IgD-negative memory B cell (primary cell): ENCODE results near the gene URM1. TPM values are rescaled to one million over a fixed set of nuclear protein-coding genes. Genes with fewer than 3 reads are reported as not detected.

Source experiments
- H3K27ac Mint-ChIP-seq, 3 donors: one replicate each; pipeline ENCODE4 v1.8.0; 2020 to 2022; ENCODE audit warnings: mild to moderate bottlenecking in 3 of 3, mixed read lengths in 3 of 3, moderate library complexity in 1 of 3
- H3K27me3 Mint-ChIP-seq: one replicate; pipeline ENCODE4 v1.8.0; 2021; ENCODE audit warnings: mixed read lengths
- H3K36me3 Mint-ChIP-seq: one replicate; pipeline ENCODE4 v1.8.0; 2020; ENCODE audit warnings: mild to moderate bottlenecking, mixed read lengths
- H3K4me1 Mint-ChIP-seq, 3 donors: one replicate each; pipeline ENCODE4 v1.8.0; 2020 to 2022; ENCODE audit warnings: mixed read lengths in 3 of 3, mild to moderate bottlenecking in 1 of 3
- H3K4me3 Mint-ChIP-seq, 4 donors: one replicate each; pipeline ENCODE4 v1.8.0; 2020 to 2022; ENCODE audit warnings: mild to moderate bottlenecking in 4 of 4, mixed read lengths in 4 of 4, moderate library complexity in 3 of 4
- H3K9me3 Mint-ChIP-seq, 3 donors: one replicate each; pipeline ENCODE4 v1.8.0; 2020 to 2021; ENCODE audit warnings: mixed read lengths in 3 of 3, mild to moderate bottlenecking in 1 of 3
- polyA plus RNA-seq: library from polyadenylated mRNA; unstranded; fragments of 300-500 nt; fragmentation: Illumina TruSeq; gene quantifications from one replicate; pipeline ENCODE4 v1.2.3, GENCODE V29; 2021

URM1 gene
- polyA plus RNA-seq, 1 donor from 2014 or later = 53.9 TPM

DNA sequence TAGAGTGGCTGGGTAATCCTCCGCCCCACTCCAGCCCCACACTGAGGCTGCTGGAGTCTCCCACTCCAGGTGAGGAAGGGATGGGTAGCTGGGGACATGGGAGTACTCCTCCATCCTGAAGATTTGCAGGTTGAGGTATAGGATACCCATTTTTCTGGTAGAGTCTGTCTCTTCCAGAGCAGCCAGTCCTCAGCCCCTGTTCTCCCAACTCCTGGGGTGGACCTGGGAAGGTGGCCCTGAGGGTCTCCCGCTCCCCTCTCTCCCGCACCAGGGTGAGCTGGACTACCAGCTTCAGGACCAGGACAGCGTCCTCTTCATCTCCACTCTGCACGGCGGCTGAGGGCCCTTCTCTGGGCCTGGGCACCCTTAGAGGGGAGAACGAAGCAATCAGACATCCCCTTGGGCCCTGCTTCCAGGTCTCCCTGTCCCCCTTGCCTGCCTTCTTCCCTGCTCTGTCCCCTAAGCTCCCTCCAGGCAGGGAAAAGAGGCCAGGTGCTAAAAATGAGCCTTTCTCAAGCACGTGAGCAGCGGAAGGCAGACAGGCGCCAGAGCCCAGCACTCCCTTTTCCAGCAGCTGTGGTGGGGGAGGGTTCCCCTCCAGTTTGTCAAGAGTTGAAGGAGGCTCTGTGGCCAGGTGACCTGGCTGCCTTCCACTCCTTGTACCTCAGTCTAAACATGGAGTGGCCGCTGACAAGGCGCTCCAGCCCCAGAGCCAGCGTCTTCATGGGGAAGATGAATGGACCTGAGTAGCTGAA is 18.4 kb downstream of the URM1 start:
- no peak overlapping the region for H3K27ac Mint-ChIP-seq
- no peaks in the 10 kb centered on the region for H3K9me3 Mint-ChIP-seq
- H3K4me1 Mint-ChIP-seq = peaks cover 0 to 2% (median 0%) of the 10 kb centered on the region in 3 donors
- no peak overlapping the region for H3K4me3 Mint-ChIP-seq
- H3K27me3 Mint-ChIP-seq = no peaks in the 10 kb centered on the region
- H3K36me3 Mint-ChIP-seq = peaks cover 2% of the 10 kb centered on the region

DNA sequence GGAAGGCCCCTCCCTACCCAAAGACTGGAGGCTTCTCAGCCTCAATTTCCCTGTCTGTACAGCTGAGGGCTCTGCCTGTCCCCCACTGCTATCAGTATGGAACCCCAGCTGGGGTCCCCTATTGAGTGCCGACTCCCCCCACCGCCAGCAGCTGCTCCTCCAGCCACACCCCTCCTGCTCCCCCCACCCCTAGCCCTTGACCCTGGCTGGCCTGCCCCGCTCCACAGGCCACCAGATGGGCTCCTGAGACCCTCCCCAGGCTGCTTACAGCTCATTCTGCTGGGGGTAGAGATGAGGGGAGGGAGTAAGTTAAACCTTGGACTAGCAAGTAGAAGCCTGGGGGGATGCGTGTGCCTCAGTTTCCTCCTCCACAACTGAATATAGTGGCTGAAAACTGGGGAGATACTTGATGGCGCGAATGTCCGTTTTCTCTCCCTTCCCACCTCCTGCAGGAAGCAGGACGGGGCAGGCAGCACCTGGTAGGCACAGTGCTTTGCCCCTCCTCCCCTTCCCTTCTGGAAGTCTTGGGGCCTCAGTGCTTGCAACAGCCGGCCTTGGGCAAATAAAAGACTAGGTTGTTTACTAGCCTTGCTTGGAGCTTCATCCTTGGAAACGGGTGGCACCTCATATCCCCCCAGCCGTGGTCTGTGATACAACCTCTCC is 19.1 kb downstream of the URM1 start:
- Mint-ChIP-seq H3K27me3 (no peaks in the 10 kb centered on the region), H3K27ac (no peak overlapping the region), H3K4me1 (no peaks in the 10 kb centered on the region), H3K4me3 (no peak overlapping the region), H3K9me3 (no peaks in the 10 kb centered on the region), H3K36me3 (peaks cover 1% of the 10 kb centered on the region)

DNA sequence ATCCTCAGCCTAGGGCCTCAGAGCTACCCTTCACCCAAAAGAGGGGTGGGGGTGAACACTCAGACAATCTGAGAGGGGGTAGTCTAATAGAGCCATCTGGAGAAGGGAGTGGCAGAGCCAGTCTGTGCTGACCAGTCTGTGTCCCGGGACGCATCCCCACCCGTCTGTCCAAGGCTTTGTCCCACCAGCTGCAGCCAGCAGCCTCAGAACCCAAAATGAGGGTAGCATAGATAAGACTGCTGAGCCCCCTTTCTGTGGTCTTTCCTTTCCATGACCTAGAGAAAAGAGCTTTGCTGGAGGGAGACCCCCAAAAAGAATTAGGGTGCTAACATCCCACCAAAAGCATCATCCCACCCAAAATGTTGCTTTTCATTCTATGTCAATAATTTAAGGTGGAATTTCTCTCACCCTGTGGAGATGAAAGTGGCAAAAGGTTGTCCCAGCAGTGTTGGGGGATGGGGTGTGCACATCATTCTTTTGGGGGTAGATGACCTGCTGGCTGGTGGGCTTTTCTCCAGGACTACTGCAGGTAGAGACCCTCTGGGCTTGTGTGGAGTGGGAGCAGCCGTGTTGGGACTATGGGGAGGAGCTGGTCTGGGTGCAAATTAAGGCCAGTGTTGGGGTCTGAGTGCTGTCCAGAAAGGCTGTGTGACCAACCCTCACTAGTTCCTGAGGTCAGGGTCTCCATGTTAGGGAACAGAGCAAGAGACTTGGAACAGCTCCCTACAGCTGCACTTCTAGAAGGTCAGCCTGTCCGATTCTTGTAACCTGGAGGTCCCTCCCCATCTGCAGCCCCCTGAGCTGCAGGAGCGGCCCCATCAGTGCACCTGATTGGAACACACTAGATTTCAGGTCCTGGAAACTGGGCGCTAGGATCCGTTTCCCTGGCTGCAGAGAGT is 19.9 kb downstream of the URM1 start:
- no peak overlapping the region for H3K4me3 Mint-ChIP-seq
- no peaks in the 10 kb centered on the region for H3K27me3 Mint-ChIP-seq
- H3K4me1 Mint-ChIP-seq = no peaks in the 10 kb centered on the region
- H3K36me3 Mint-ChIP-seq = peaks cover 1% of the 10 kb centered on the region
- H3K27ac Mint-ChIP-seq = peak overlapping the region in 1 of 3 donors; percentile 67
- H3K9me3 Mint-ChIP-seq = no peaks in the 10 kb centered on the region

DNA sequence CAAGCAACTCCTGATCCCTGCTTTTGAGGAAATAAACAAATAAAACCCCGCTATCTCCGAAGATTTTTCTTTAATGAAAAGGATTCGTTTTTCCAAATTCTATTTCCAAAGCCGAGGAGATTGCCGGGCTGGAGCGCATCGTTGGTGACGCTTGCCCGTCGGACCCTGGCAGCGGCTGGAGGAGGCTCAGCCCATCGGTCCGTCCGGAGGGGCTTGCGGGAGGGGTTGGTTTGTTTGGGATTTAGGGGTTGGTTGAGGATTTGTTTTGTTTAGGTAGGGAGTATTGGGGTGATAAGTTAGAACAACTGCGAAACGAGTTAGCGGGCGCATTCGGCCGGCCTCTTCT is 20.8 kb downstream of the URM1 start:
- Mint-ChIP-seq H3K4me1 (peaks cover 0 to 2% (median 0%) of the 10 kb centered on the region in 3 donors), H3K4me3 (no peak overlapping the region), H3K9me3 (no peaks in the 10 kb centered on the region), H3K27ac (no peak overlapping the region), H3K36me3 (peaks cover 1% of the 10 kb centered on the region), H3K27me3 (peaks cover 2% of the 10 kb centered on the region)

DNA sequence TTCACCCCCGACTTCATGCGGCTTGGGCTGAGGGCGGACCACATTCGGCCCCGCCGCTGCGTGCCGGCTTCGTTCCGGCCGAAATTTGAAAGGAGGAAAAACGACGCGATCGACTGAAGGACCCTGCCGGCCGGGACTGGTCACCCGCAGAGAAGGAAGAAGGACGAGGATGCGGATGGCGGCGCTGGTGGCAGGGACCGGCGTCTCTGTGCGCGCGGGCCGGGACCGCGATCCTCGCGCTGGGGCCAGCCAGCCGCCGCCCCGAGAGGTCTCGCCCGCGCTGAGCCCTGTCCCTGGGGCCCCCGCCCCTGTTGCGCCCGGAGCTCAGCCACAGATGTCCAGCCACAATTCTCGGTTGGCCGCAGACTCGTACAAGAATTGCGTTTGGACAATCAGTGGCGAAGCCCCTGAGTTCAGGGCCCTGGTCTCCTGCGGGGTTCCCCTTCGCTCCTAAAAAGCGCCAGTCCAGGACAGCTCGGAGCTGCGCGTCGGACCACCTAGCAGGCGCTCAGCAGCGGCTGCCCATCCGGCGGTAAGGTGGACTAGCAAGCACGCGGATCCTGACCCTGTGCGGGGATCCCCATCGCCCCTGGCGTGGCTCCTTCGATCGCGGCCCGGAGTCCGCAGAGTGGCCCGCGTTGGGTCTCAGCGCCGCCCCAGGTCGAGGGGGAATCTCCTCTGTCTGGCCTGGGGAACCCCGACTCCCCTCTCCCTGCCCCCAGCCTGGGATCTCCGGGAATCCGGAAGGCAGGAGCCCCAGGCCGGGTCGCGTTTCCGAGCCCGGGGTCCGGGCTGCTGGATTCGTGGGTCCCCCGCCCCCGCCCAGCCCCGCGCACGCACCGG is 21.3 kb downstream of the URM1 start:
- H3K27me3 Mint-ChIP-seq = peaks cover 2% of the 10 kb centered on the region
- H3K36me3 Mint-ChIP-seq = peaks cover 1% of the 10 kb centered on the region
- H3K4me1 Mint-ChIP-seq = peaks cover 0 to 5% (median 1%) of the 10 kb centered on the region in 3 donors
- no peak overlapping the region for H3K27ac Mint-ChIP-seq
- no peaks in the 10 kb centered on the region for H3K9me3 Mint-ChIP-seq
- H3K4me3 Mint-ChIP-seq = no peak overlapping the region

DNA sequence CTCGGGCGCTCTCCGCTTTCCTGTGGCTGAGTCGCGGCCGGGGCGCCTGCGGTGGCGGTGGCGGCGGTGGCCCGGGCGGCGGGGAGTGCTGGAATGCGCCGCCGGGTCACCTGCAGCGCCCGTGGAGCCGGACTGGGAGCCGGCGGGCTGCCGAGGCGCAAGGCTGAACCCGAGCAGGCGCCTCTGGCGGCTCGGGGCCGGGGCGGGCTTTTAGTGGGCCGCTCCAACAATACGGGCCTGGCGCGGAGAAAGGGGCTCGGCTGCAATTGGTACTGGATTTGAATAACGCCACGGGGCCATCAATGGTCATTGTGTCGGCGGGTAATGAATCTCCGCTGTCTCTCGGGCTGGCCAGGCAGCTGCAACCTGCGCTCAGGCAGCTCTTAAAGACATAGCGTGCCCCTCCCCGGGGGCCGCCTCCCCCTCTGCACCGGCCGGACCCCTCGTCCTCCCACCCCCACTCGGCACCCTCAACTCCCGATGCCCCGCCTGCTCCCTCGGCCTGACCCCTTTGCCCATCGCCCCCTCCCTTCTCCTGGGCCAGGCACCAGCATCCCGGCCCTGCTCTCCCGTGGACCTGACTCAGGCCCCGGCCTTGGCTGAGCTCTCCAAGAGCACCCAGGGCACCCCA is 22.1 kb downstream of the URM1 start:
- Mint-ChIP-seq H3K27ac (no peak overlapping the region), H3K36me3 (peaks cover 1% of the 10 kb centered on the region), H3K27me3 (peaks cover 2% of the 10 kb centered on the region), H3K4me3 (no peak overlapping the region), H3K9me3 (no peaks in the 10 kb centered on the region), H3K4me1 (peaks cover 0 to 5% (median 2%) of the 10 kb centered on the region in 3 donors)

DNA sequence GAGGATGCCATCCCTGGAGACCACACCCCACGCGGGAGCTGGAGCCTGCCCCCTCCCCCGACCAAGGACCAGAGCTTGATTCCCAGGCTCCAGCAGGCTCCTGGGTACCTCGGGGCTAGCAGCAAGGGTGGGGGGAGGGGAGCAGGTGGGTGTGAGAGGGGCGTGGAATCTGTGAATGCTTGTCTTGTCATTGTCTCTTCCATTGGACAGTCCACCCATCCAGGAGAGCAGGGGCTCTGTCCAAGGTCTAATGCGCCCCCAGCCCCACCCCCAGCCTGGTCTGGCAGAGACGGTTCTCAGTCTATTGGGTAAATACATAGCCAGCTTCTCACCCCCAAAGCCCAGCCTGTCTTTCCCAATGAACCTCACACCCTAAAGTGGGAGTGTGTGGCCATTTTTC is 22.8 kb downstream of the URM1 start:
- Mint-ChIP-seq H3K36me3 (peaks cover 1% of the 10 kb centered on the region), H3K4me1 (peaks cover 0 to 5% (median 2%) of the 10 kb centered on the region in 3 donors), H3K27me3 (peaks cover 2% of the 10 kb centered on the region), H3K4me3 (no peak overlapping the region), H3K9me3 (no peaks in the 10 kb centered on the region), H3K27ac (peak overlapping the region in 1 of 3 donors; percentile 22)

DNA sequence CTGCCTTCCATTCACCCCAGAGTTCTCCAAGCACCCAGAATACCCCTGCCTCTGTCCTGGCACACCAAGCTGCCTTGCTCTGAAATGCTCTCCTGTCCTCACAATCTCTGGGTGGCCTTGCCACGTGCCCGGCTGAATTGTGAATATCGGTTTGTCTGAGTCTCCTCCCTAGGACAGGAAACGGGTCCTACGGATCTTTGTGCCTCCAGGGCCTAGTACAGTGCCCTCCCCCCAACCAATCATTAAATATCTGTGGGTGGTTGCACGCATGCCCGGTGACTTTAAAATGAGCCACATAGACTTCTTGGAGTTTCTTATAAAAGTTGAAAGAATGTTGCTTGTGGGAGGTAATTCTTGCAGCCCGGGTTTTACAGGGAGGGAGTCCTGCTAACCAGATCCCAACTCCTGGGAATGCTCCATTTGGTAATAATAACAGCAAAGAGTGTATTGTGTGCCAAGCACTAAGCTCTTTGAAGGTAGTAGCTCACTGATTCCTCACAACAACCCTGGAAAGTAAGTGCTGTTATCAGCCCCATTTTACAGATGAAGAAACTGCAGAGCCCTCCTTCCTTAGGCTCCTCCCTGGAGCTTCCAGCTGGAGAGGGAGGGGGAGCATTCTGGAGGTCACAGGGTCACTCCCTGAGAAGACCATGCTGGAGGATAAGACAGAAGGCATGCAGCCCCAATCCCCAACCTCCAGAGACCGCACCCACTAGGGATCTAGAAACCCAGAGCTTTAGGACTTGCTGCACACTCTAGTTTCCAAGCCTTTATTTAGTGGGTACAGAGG is 23.4 kb downstream of the URM1 start:
- no peaks in the 10 kb centered on the region for H3K9me3 Mint-ChIP-seq
- H3K27ac Mint-ChIP-seq = peak overlapping the region in 1 of 3 donors; percentile 22
- peaks cover 2% of the 10 kb centered on the region for H3K27me3 Mint-ChIP-seq
- H3K36me3 Mint-ChIP-seq = peaks cover 1% of the 10 kb centered on the region
- no peak overlapping the region for H3K4me3 Mint-ChIP-seq
- H3K4me1 Mint-ChIP-seq = peaks cover 0 to 5% (median 2%) of the 10 kb centered on the region in 3 donors

DNA sequence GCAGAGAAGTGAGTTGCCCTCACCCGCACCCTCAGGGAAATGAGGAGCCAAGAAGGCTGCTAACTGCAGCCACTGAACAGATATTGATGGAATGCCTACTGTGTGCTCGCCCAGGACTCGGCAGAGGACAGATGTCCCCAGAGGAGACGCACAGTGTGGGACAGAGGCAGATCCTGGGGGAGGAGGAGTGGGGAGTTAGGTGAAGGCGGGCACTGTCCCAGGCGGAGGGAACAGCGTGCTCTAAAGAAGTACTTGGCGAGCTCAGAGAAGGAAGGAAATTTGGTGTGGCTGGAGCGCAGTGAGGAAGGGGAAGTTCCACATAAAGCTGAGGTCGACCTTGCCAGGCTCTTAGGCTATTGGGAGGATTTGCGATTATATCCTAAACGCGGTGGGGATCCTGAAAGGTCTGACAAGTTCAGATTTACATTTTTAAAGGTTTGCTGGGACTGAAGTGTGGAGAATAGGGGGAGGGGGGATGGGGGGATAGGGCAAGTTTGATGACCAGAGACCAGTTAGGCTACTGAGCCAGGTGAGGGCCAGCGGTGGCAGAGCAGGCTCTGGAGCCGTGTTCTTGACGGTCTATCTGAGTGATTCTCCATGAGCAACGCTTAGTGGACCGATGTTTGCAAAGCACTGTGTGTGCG is 25.9 kb downstream of the URM1 start:
- Mint-ChIP-seq H3K4me3 (no peak overlapping the region), H3K9me3 (no peaks in the 10 kb centered on the region), H3K36me3 (no peaks in the 10 kb centered on the region), H3K27ac (peak overlapping the region in 1 of 3 donors; percentile 36), H3K4me1 (peaks cover 0 to 5% (median 2%) of the 10 kb centered on the region in 3 donors), H3K27me3 (peaks cover 7% of the 10 kb centered on the region)

DNA sequence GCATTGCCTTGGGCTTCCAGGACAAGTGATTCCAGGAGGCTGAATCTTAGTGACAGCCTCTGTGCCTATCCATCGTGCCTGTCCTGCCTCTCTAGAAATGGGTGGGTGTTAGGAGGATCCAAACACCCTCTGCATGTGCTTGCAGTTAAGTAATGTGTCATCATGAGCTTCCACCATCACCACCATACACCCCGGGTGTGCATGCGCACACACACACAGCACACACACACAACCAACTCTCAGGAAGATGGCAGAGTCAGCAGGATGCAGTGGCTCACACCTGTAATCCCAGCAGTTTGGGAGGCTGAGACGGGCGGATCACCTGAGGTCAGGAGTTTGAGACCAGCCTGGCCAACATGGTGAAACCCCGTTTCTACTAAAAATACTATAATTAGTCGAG is 26.7 kb downstream of the URM1 start:
- Mint-ChIP-seq H3K9me3 (no peaks in the 10 kb centered on the region), H3K36me3 (no peaks in the 10 kb centered on the region), H3K4me1 (peaks cover 0 to 5% (median 2%) of the 10 kb centered on the region in 3 donors), H3K27ac (peak overlapping the region in 2 of 3 donors; percentile 36 to 64), H3K27me3 (peaks cover 7% of the 10 kb centered on the region), H3K4me3 (no peak overlapping the region)

DNA sequence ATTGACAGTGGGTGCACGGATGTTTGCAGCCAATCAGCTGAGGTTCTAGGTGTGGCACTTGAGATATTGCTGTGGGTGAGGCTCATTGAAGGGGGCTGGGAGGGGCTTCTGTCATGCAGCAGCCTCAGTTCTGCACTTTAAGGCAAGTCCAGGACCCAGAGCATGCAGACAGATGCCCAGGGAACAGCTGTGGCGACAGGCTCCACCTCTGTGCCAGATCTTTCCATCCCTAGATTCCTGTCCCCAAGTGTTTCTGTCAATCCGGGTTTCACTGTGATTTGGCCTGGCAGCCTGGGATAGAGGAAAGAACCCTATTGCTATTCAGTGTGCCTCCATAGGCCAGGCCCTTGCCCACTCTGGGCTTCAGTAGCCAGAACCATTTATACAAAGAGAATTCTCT is 28.7 kb downstream of the URM1 start:
- Mint-ChIP-seq H3K9me3 (no peaks in the 10 kb centered on the region), H3K27me3 (peaks cover 7% of the 10 kb centered on the region), H3K4me3 (no peak overlapping the region), H3K4me1 (peaks cover 0 to 5% (median 2%) of the 10 kb centered on the region in 3 donors), H3K27ac (no peak overlapping the region), H3K36me3 (no peaks in the 10 kb centered on the region)

DNA sequence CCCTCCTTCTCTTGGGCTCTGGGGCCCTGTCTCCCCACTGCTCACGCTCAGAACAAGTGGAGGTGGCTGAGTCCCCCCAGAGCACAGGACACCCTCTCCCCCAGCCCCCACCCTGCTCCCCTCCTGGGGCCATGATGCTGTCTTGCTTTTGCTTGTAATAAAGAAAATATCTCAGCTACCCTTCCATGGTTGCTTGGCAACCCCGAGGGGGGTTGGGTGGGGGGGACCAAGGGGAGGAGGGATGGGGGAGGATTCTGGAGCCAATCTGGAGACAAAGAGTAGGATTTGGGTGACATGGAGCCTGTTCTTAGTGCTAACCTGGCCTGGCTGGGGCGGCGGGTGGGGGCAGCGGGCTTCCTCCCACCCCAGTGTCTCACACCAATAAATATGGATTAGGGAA is 33.4 kb downstream of the URM1 start:
- Mint-ChIP-seq H3K27me3 (peaks cover 6% of the 10 kb centered on the region), H3K4me3 (no peak overlapping the region), H3K4me1 (no peaks in the 10 kb centered on the region), H3K27ac (no peak overlapping the region), H3K36me3 (no peaks in the 10 kb centered on the region), H3K9me3 (no peaks in the 10 kb centered on the region)

DNA sequence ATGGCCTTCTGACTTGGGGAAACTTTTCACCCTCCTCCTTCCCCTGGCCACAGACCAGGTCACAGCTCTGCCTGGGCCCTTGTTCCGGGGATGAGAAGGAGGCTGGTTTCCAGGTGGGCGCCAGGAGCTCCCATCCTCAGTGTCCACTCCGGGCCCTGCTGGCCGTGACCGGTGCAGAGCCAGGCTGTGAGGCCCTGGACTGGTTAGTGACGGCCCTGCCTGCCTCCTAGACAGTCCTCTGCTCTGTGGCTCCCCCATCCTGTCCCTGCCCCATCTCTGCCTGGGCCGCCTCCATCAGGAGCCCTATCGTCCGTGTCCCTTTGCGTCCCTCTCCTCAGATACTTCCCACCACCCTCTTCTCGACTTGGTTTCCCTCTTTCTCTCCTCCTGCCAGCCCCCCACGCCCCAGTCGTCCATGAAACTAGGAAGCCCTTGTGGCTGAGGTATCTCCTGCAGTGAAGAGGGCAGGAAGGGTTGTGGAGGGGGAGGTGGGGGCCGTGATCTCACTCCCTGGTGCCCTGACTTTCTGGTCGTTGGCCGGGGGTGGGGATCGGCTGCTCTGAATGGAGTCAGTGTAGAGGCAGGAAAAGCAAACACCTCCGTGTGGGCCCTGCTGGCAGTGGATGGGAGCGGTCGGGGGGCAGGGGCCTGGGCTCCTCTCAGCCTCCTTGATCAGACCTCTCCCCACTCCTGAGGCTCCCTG is 34.1 kb downstream of the URM1 start:
- Mint-ChIP-seq H3K4me3 (no peak overlapping the region), H3K4me1 (no peaks in the 10 kb centered on the region), H3K36me3 (no peaks in the 10 kb centered on the region), H3K27ac (no peak overlapping the region), H3K27me3 (peaks cover 8% of the 10 kb centered on the region), H3K9me3 (no peaks in the 10 kb centered on the region)
